ENCODE measurements around the gene PGBD5. TPM values are rescaled to one million over a fixed set of nuclear protein-coding genes. Genes with fewer than 3 reads are reported as not detected.

The PGBD5 gene
- total RNA-seq, 1 experiment from 2014 or later: 1.3 TPM

DNA sequence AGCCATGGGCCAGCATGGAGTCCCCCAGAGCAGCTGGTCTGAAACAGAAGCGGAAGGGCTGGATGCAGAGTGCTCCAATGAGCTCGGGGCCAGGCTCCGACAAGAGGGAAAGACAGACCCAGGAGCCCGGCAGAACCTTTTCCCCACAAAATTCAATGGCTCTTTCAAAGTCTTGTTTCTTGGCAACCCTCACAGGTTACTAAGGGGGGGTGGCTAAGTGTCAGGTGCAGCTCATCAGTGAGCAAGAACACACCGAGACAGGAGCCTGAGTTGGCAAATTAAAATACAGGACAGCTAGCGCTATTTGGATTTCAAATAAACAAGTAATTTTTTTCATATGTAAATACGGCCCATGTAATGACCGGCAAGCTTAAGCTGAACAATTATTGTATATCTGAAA, 27.3 kb downstream of the PGBD5 start:
- no peak overlapping the region for H3K4me3 ChIP-seq
- DNase-seq (ENCODE audit: low read depth in 1 of 2, low spot score in 2 of 2): no peak
- no peaks in the 10 kb centered on the region for H3K9me3 ChIP-seq (replicated peaks)
- no peaks in the 10 kb centered on the region for H3K4me1 ChIP-seq (replicated peaks)
- no peaks in the 10 kb centered on the region for H3K36me3 ChIP-seq
- no peak overlapping the region for H3K27ac ChIP-seq
- no peaks in the 10 kb centered on the region for H3K27me3 ChIP-seq (replicated peaks)

GRCh38 chr1:230396966-230397365, 29.2 kb downstream of the PGBD5 start:
- no peaks in the 10 kb centered on the region for H3K27me3 ChIP-seq (replicated peaks)
- DNase-seq (ENCODE audit: low read depth in 1 of 2, low spot score in 2 of 2): no peak
- no peaks in the 10 kb centered on the region for H3K36me3 ChIP-seq
- no peaks in the 10 kb centered on the region for H3K4me1 ChIP-seq (replicated peaks)
- no peak overlapping the region for H3K27ac ChIP-seq
- no peak overlapping the region for H3K4me3 ChIP-seq
- no peaks in the 10 kb centered on the region for H3K9me3 ChIP-seq (replicated peaks)

GRCh38 chr1:230395932-230396331, 30.2 kb downstream of the PGBD5 start:
- DNase-seq (ENCODE audit: low read depth in 1 of 2, low spot score in 2 of 2): no peak
- H3K27ac ChIP-seq: no peak overlapping the region
- H3K36me3 ChIP-seq: no peaks in the 10 kb centered on the region
- no peaks in the 10 kb centered on the region for H3K9me3 ChIP-seq (replicated peaks)
- no peaks in the 10 kb centered on the region for H3K27me3 ChIP-seq (replicated peaks)
- H3K4me1 ChIP-seq (replicated peaks): no peaks in the 10 kb centered on the region
- no peak overlapping the region for H3K4me3 ChIP-seq

DNA sequence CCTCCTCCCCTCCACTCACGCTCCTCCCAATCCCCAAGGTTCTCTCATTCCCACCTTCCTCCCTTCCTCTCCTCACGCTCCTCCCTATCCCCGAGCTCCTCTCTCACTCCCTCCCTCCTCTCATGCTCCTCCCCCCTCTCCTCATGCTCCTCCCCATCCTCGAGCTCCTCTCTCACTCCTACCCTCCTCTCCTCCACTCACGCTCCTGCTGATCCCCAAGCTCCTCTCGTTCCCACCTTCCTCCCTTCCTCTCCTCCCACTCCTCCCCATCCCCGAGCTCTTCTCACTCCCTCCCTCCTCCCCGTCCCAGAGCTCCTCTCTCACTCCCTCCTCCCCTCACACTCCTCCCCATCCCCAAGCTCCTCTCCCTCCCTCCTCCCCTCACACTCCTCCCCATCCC, 31.4 kb downstream of the PGBD5 start:
- Histone ChIP-seq H3K36me3 (no peaks in the 10 kb centered on the region), H3K27me3 (replicated peaks) (no peaks in the 10 kb centered on the region), H3K4me3 (no peak overlapping the region), H3K27ac (no peak overlapping the region), H3K4me1 (replicated peaks) (no peaks in the 10 kb centered on the region), H3K9me3 (replicated peaks) (no peaks in the 10 kb centered on the region)
- no peak for DNase-seq (ENCODE audit: low read depth in 1 of 2, low spot score in 2 of 2)

DNA sequence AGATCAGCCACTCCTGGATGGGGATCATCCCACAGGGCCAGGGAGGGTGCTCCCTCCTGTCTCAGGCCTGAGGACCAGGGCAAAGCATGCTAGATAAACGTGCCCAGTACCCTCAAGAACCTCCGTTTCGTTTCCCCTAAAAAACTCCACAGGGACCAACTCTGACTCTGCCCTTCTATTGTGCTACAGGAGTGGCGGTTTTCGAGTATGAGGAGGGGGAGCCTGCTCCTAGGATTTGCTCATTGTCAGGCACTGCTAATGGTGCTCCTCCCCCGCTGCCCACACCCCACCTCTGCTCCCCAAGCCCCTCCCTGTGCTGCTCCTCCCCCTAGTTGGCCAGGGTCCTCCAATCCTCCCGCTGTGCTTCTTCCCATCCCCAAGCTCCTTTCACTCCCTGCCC, 32.0 kb downstream of the PGBD5 start:
- DNase-seq (ENCODE audit: low read depth in 1 of 2, low spot score in 2 of 2): no peak
- Histone ChIP-seq H3K27ac (no peak overlapping the region), H3K36me3 (no peaks in the 10 kb centered on the region), H3K9me3 (replicated peaks) (no peaks in the 10 kb centered on the region), H3K4me1 (replicated peaks) (no peaks in the 10 kb centered on the region), H3K27me3 (replicated peaks) (no peaks in the 10 kb centered on the region), H3K4me3 (no peak overlapping the region)

GRCh38 chr1:230393722-230394121, 32.4 kb downstream of the PGBD5 start:
- no peaks in the 10 kb centered on the region for H3K27me3 ChIP-seq (replicated peaks)
- H3K36me3 ChIP-seq: no peaks in the 10 kb centered on the region
- no peaks in the 10 kb centered on the region for H3K4me1 ChIP-seq (replicated peaks)
- DNase-seq (ENCODE audit: low read depth in 1 of 2, low spot score in 2 of 2): no peak
- no peak overlapping the region for H3K27ac ChIP-seq
- no peak overlapping the region for H3K4me3 ChIP-seq
- no peaks in the 10 kb centered on the region for H3K9me3 ChIP-seq (replicated peaks)

- Histone ChIP-seq H3K36me3 (no peaks in the 10 kb centered on the region), H3K9me3 (replicated peaks) (no peaks in the 10 kb centered on the region), H3K4me1 (replicated peaks) (no peaks in the 10 kb centered on the region), H3K27ac (no peak overlapping the region), H3K27me3 (replicated peaks) (no peaks in the 10 kb centered on the region), H3K4me3 (no peak overlapping the region)
- no peak for DNase-seq (ENCODE audit: low read depth in 1 of 2, low spot score in 2 of 2)
Measured at GRCh38 chr1:230392920-230393521, 33.1 kb downstream of the PGBD5 start.

GRCh38 chr1:230392536-230392909, 33.6 kb downstream of the PGBD5 start:
- Histone ChIP-seq H3K36me3 (no peaks in the 10 kb centered on the region), H3K9me3 (replicated peaks) (no peaks in the 10 kb centered on the region), H3K4me3 (no peak overlapping the region), H3K27ac (no peak overlapping the region), H3K4me1 (replicated peaks) (no peaks in the 10 kb centered on the region), H3K27me3 (replicated peaks) (no peaks in the 10 kb centered on the region)
- DNase-seq (ENCODE audit: low read depth in 1 of 2, low spot score in 2 of 2): no peak

DNA sequence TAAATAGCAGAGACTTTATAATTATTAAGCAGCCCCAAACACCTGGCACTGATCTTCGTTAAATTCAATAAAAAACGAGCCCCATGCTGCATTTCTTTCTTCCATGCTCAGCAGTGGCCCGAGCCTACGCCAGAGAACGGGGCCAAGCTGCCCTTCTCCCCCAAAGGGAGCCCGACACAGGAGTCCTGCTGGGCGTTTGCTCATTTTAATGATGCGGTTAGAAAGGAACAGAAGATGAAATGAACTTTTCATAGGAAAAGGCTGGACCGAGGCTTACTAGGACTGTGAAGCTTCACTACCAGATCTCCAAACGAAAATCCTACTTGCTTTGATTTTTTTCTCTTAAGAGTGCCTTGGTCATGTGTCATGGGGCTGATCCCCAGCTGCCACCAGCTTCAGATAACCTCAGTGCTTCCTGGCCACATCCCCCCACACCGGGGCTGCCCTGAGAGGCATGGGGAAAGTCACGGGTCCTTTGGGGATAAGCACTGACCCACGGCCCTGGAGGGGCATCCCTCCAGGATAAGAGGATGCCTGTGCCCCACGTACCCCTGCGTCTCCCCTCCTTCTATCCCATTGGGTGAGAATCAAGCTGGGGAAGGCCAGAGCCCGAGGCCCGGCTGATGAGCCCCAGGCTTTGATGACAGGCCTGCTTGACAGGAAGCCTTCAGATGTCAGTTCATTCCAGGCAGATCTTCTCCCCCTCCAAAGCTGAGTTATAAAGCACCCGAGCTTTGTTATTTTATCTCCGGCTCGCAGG, 34.2 kb downstream of the PGBD5 start:
- DNase-seq (ENCODE audit: low read depth in 1 of 2, low spot score in 2 of 2): no peak

DNA sequence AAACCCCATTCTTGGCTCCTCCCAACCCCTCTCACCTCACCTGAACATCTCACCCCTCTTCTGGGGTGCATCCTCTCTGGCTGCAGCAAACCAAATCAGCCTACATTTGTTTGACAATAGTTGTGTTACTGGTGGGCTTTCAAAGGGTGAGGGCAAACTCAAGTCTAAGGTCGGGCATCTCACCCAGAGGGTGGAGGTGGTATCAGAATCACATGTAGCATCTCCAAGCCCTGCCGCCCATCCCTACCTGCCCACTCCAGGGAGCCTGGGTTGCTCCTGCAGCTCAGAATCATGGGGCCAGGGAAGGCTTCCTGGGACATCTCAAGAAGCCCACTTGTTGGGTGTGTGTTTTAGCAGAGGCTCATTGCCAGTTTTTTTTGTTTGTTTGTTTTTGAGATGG, 35.8 kb downstream of the PGBD5 start:
- no peaks in the 10 kb centered on the region for H3K4me1 ChIP-seq (replicated peaks)
- H3K27ac ChIP-seq: no peak overlapping the region
- DNase-seq (ENCODE audit: low read depth in 1 of 2, low spot score in 2 of 2): no peak
- H3K9me3 ChIP-seq (replicated peaks): no peaks in the 10 kb centered on the region
- no peaks in the 10 kb centered on the region for H3K36me3 ChIP-seq
- H3K4me3 ChIP-seq: no peak overlapping the region
- no peaks in the 10 kb centered on the region for H3K27me3 ChIP-seq (replicated peaks)

More for the DNA sequence above, 34.2 kb downstream of the PGBD5 start:
- Histone ChIP-seq H3K27me3 (replicated peaks) (no peaks in the 10 kb centered on the region), H3K9me3 (replicated peaks) (no peaks in the 10 kb centered on the region), H3K4me1 (replicated peaks) (no peaks in the 10 kb centered on the region), H3K36me3 (no peaks in the 10 kb centered on the region), H3K4me3 (no peak overlapping the region), H3K27ac (no peak overlapping the region)

GRCh38 chr1:230387876-230388275, 38.3 kb downstream of the PGBD5 start:
- Histone ChIP-seq H3K4me3 (no peak overlapping the region), H3K27me3 (replicated peaks) (no peaks in the 10 kb centered on the region), H3K36me3 (no peaks in the 10 kb centered on the region), H3K27ac (no peak overlapping the region), H3K9me3 (replicated peaks) (no peaks in the 10 kb centered on the region), H3K4me1 (replicated peaks) (no peaks in the 10 kb centered on the region)
- no peak for DNase-seq (ENCODE audit: low read depth in 1 of 2, low spot score in 2 of 2)

DNA sequence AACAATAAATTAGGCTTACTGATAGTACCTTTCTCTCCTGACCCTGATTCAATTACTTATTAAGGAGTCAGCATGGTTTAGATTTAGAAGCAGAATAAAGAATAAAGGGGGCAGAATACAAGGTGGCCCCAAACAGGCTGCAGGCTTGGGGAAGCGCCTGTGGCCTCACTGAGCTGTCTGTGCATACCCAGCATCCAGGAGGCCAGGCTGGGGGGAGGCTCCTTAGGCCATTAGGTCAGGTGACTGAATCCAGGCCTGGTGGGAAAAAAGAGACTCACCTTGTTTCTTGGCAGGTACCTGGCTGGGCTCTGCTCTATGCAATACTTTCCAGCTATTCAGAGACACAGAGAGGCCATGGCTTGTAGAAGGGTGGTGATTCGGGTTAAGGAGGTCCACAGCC, 38.8 kb downstream of the PGBD5 start:
- no peak overlapping the region for H3K4me3 ChIP-seq
- H3K27ac ChIP-seq: no peak overlapping the region
- no peaks in the 10 kb centered on the region for H3K27me3 ChIP-seq (replicated peaks)
- no peak for DNase-seq (ENCODE audit: low read depth in 1 of 2, low spot score in 2 of 2)
- H3K36me3 ChIP-seq: no peaks in the 10 kb centered on the region
- H3K4me1 ChIP-seq (replicated peaks): no peaks in the 10 kb centered on the region
- H3K9me3 ChIP-seq (replicated peaks): no peaks in the 10 kb centered on the region

DNA sequence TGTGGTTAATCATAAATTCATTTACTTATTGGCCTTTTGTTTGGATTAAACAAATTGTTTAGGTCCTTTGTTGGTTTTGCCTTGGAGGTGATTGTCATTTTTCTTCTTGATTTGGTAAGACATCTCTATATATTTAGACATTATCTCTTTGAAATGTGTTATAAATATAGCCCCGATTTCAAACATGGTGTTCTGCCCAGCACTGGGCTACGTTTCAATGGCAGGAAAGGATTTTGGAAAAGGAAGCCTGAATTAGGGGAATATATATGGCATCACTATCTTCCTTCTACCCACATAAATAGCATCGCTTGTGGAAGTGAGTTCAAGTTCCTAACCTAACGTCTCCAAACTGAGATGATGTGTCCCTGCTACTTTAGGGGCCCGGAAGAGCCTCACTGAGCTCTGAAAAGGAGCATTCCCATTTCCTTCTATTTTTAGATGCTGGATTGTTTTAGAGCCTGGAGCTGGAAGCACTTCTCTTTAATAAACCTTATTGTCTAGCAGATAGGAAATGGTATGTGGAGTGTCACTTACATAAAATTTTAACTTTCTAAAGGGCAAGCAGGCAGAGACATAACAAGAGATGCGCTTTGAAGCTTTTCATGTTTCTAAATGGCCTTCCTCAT, 39.4 kb downstream of the PGBD5 start:
- Histone ChIP-seq H3K36me3 (no peaks in the 10 kb centered on the region), H3K27ac (no peak overlapping the region), H3K4me3 (no peak overlapping the region), H3K4me1 (replicated peaks) (no peaks in the 10 kb centered on the region), H3K9me3 (replicated peaks) (no peaks in the 10 kb centered on the region), H3K27me3 (replicated peaks) (no peaks in the 10 kb centered on the region)
- no peak for DNase-seq (ENCODE audit: low read depth in 1 of 2, low spot score in 2 of 2)

DNA sequence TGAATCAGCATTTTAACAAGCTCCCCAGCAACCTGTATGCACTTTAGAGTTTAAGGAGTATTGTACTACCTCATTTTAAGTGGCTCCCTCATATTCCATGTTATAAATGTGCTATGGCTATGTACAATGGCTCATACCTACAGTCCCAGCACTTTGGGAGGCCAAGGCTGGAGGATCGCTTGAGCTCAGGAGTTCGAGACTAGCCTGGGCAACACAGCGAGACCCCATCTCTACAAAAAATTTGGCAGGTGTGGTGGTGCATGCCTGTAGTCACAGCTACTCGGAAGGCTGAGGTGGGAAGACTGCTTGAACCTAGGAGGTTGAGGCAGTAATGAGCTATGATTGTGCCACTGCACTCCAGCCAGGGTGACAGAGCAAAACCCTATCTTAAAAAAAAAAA, 40.2 kb downstream of the PGBD5 start:
- H3K27ac ChIP-seq: no peak overlapping the region
- DNase-seq (ENCODE audit: low read depth in 1 of 2, low spot score in 2 of 2): no peak
- no peak overlapping the region for H3K4me3 ChIP-seq
- no peaks in the 10 kb centered on the region for H3K9me3 ChIP-seq (replicated peaks)
- H3K27me3 ChIP-seq (replicated peaks): no peaks in the 10 kb centered on the region
- no peaks in the 10 kb centered on the region for H3K36me3 ChIP-seq
- no peaks in the 10 kb centered on the region for H3K4me1 ChIP-seq (replicated peaks)

Measured in SJSA1 (cell line).